ENCODE results near the gene ZP2. TPM values are rescaled to one million over a fixed set of nuclear protein-coding genes. Genes with fewer than 3 reads are reported as not detected.
A peak's percentile ranks its signal among the peaks of the same experiment; 100 is the strongest.
"Not testable (repeated sequence)": the region's sequence is repeated elsewhere in the genome, so short reads cannot be mapped to it uniquely, and the experiment has no call there.

Gene ZP2
- total RNA-seq, 1 donor from 2014 or later = 0.09 TPM

GRCh38 chr16:21172650-21173049 lies 38.7 kb downstream of the ZP2 start:
- no peak for DNase-seq (ENCODE audit: low spot score)

GRCh38 chr16:21170116-21170515 lies 41.3 kb downstream of the ZP2 start:
- not testable (repeated sequence) for DNase-seq (ENCODE audit: low spot score)

- DNase-seq (ENCODE audit: low spot score) = no peak
Observed at GRCh38 chr16:21169249-21169981, 42.0 kb downstream of the ZP2 start.

- no peak for DNase-seq (ENCODE audit: low spot score)
Observed at GRCh38 chr16:21167929-21168602, 43.3 kb downstream of the ZP2 start.

- DNase-seq (ENCODE audit: low spot score) = no peak
Observed at GRCh38 chr16:21167360-21167759, 44.0 kb downstream of the ZP2 start.

GRCh38 chr16:21166561-21166961 lies 44.8 kb downstream of the ZP2 start:
- DNase-seq (ENCODE audit: low spot score) = no peak

GRCh38 chr16:21164521-21165168 lies 46.7 kb downstream of the ZP2 start:
- DNase-seq (ENCODE audit: low spot score) = no peak

GRCh38 chr16:21163576-21163975 lies 47.8 kb downstream of the ZP2 start:
- no peak for DNase-seq (ENCODE audit: low spot score)

- no peak for DNase-seq (ENCODE audit: low spot score)
Observed at GRCh38 chr16:21162661-21163151, 48.7 kb downstream of the ZP2 start.

GRCh38 chr16:21161211-21161610 lies 50.2 kb downstream of the ZP2 start:
- DNase-seq (ENCODE audit: low spot score) = no peak

- no peak for DNase-seq (ENCODE audit: low spot score)
Observed at GRCh38 chr16:21160276-21160675, 51.1 kb downstream of the ZP2 start.

GRCh38 chr16:21159281-21159951 lies 52.0 kb downstream of the ZP2 start:
- DNase-seq (ENCODE audit: low spot score) = peak; percentile 28

GRCh38 chr16:21158208-21159110 lies 52.9 kb downstream of the ZP2 start, which contains the start of gene LDAF1:
Gene LDAF1 (plus strand): TSS chr16:21158674. CDS start chr16:21161183, 2,509 bp downstream.
- peak; percentile 84 for DNase-seq (ENCODE audit: low spot score)

- no peak for DNase-seq (ENCODE audit: low spot score)
Observed at GRCh38 chr16:21157632-21158031, 53.7 kb downstream of the ZP2 start.

GRCh38 chr16:21156767-21157467 lies 54.5 kb downstream of the ZP2 start:
- peak; percentile 52 for DNase-seq (ENCODE audit: low spot score)

GRCh38 chr16:21156011-21156410 lies 55.4 kb downstream of the ZP2 start:
- not testable (repeated sequence) for DNase-seq (ENCODE audit: low spot score)

- DNase-seq (ENCODE audit: low spot score) = not testable (repeated sequence)
Observed at GRCh38 chr16:21153124-21153729, 58.1 kb downstream of the ZP2 start.

- DNase-seq (ENCODE audit: low spot score) = not testable (repeated sequence)
Observed at GRCh38 chr16:21152160-21153030, 59.0 kb downstream of the ZP2 start.

Data from mucosa of gallbladder (tissue), 1 donor.